Kidney (tissue), 14 donors: ENCODE data around the gene PRKCI. TPM values are rescaled to one million over a fixed set of nuclear protein-coding genes. Genes with fewer than 3 reads are reported as not detected.
"Not testable (repeated sequence)": the region's sequence is repeated elsewhere in the genome, so short reads cannot be mapped to it uniquely, and the experiment has no call there.

ENCODE experiments used
- DNase-seq, 5 donors: peaks; one replicate each; pipeline ENCODE4 v3.0.0-alpha.2; 2013 to 2020
- FAIRE-seq: peaks from 2 replicates; lab custom pipeline; 2012; peaks lifted over from hg19 to GRCh38; lab: Jason Lieb, UNC
- H3K27ac ChIP-seq, 2 donors: one replicate each; pipeline ENCODE4 v1.7.0; 2013; ENCODE audit warnings: low read depth in 2 of 2, low read length in 2 of 2, inconsistent platforms in 1 of 2
- H3K27me3 ChIP-seq: one replicate; pipeline ENCODE4 v1.7.1; 2013; ENCODE audit warnings: low read length, inconsistent platforms; ENCODE audit not compliant: control insufficient read depth, insufficient read depth
- H3K36me3 ChIP-seq, 3 donors: one replicate each; pipeline versions ENCODE4 v1.7.0 to v1.7.1; 2013; ENCODE audit warnings: low read length in 3 of 3, control low read depth in 1 of 3, inconsistent platforms in 1 of 3; ENCODE audit not compliant: insufficient read depth in 3 of 3, control insufficient read depth in 2 of 3
- H3K4me1 ChIP-seq, 3 donors: one replicate each; pipeline versions ENCODE4 v1.7.0 to v1.7.1; 2013; ENCODE audit warnings: low read length in 3 of 3, inconsistent platforms in 1 of 3, low read depth in 1 of 3; ENCODE audit not compliant: control insufficient read depth in 2 of 3, insufficient read depth in 2 of 3
- H3K4me3 ChIP-seq, 3 donors: one replicate each; pipeline versions ENCODE4 v1.7.0 to v1.8.1; 2013; ENCODE audit warnings: low read length in 3 of 3, control low read depth in 1 of 3, inconsistent platforms in 1 of 3
- H3K9ac ChIP-seq, 3 donors: one replicate each; pipeline versions ENCODE4 v1.7.0 to v1.7.1; 2013; ENCODE audit warnings: low read length in 3 of 3, control low read depth in 1 of 3, inconsistent platforms in 1 of 3
- H3K9me3 ChIP-seq, 3 donors: one replicate each; pipeline versions ENCODE4 v1.7.0 to v1.7.1; 2013; ENCODE audit warnings: low read length in 3 of 3, control low read depth in 1 of 3, inconsistent platforms in 1 of 3; ENCODE audit not compliant: control insufficient read depth in 2 of 3, insufficient read depth in 1 of 3
- intact Hi-C: fragments of 100-400 bp; cut with DNase I; formaldehyde crosslinking; loops from one replicate; pipeline ENCODE4 v1.11.1; 2022
- polyA plus RNA-seq: library from polyadenylated mRNA; stranded (reverse); fragments of 350-450 nt; fragmentation: Illumina TruSeq; extraction: RNeasy Lipid Tissue Mini Kit (QIAGEN cat#74804); gene quantifications from one replicate; pipeline ENCODE4 v1.2.3, GENCODE V29; 2014; ENCODE audit warnings: low read depth, low replicate concordance; ENCODE audit not compliant: insufficient read depth
- total RNA-seq: library from RNA; stranded (reverse); fragmentation: NEBNext Ultra II Directional; extraction: Animal tissue kit (Norgen Biotek cat#: 25700); gene quantifications from one replicate; pipeline ENCODE4 v1.2.1, GENCODE V29; 2021
- TF ChIP-seq, protein P1 (sequence below): IDR thresholded peaks from 3 replicates; pipeline ENCODE4 v1.5.1; 2012; ENCODE audit warnings: mild to moderate bottlenecking, moderate library complexity, borderline replicate concordance; ENCODE audit not compliant: insufficient read depth; ENCODE audit errors: extremely low read depth
- donor health status: control.
- donor health status: control.
- donor health status: control.
- donor health status: control.
- donor health status: control.
- donor health status: DM: yes; HTN: yes; CAD: no.
- donor health status: Normal renal cell carcinoma (clear cell type).

Gene PRKCI
- total and polyA plus RNA-seq, 2 donors from 2014 or later, result 12.6 to 41.5 TPM

DNA sequence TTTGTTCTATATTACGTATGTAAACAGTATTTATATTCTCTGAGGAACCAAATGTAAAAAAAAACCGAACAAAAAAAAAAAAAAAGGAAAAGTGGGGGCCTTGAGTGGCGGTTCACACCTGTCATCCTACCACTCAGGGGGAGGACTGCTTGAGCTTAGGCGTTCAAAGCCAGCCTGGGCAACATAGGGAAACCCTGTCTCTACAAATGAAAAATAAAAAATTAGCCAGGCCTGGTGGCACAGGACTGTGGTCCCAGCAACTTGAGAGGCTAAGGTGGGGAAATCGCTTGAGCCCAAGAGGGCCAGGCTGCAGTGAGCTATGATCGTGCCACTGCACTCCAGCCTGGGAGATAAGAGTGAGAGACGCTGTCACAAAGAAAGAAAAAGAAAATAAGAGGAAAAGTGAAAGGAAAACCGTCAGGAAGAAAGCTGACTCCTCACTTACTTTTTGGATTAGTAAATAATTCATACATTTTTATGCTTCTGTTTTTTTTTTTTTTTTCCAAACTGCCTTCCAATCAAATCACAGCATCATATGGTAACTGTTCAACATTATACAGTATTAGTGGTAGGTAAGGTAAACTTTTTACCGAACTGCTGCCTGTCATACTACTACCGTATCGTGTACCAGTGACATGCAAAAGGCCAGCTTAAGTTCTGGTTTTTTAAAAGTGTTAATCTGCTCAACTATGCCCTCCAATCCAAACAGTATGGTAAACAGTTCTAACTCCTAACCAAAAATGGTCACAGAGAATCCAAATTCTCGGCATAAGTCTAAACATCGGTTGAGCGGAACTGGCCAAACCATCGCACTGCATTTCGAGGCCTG is 41.9 kb upstream of the PRKCI start:
- peaks cover 0 to 13% (median 4%) of the 10 kb centered on the region in 3 donors for H3K4me1 ChIP-seq
- H3K27me3 ChIP-seq, result no peaks in the 10 kb centered on the region
- DNase-seq (peak in 2 of 5 donors; percentile 34 to 53), FAIRE-seq (no peak)
- peak overlapping the region; percentile 95 to 98 for H3K27ac ChIP-seq
- H3K9me3 ChIP-seq, result no peaks in the 10 kb centered on the region
- TF ChIP-seq, protein P1, sequence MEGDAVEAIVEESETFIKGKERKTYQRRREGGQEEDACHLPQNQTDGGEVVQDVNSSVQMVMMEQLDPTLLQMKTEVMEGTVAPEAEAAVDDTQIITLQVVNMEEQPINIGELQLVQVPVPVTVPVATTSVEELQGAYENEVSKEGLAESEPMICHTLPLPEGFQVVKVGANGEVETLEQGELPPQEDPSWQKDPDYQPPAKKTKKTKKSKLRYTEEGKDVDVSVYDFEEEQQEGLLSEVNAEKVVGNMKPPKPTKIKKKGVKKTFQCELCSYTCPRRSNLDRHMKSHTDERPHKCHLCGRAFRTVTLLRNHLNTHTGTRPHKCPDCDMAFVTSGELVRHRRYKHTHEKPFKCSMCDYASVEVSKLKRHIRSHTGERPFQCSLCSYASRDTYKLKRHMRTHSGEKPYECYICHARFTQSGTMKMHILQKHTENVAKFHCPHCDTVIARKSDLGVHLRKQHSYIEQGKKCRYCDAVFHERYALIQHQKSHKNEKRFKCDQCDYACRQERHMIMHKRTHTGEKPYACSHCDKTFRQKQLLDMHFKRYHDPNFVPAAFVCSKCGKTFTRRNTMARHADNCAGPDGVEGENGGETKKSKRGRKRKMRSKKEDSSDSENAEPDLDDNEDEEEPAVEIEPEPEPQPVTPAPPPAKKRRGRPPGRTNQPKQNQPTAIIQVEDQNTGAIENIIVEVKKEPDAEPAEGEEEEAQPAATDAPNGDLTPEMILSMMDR, result no peak
- H3K9ac ChIP-seq, result peak overlapping the region; percentile 70 to 96 (median 71)
- peak overlapping the region; percentile 95 to 99 (median 96) for H3K4me3 ChIP-seq
- H3K36me3 ChIP-seq, result peaks cover 5 to 23% (median 6%) of the 10 kb centered on the region in 3 donors
- intact Hi-C loops, result no loop called here

DNA sequence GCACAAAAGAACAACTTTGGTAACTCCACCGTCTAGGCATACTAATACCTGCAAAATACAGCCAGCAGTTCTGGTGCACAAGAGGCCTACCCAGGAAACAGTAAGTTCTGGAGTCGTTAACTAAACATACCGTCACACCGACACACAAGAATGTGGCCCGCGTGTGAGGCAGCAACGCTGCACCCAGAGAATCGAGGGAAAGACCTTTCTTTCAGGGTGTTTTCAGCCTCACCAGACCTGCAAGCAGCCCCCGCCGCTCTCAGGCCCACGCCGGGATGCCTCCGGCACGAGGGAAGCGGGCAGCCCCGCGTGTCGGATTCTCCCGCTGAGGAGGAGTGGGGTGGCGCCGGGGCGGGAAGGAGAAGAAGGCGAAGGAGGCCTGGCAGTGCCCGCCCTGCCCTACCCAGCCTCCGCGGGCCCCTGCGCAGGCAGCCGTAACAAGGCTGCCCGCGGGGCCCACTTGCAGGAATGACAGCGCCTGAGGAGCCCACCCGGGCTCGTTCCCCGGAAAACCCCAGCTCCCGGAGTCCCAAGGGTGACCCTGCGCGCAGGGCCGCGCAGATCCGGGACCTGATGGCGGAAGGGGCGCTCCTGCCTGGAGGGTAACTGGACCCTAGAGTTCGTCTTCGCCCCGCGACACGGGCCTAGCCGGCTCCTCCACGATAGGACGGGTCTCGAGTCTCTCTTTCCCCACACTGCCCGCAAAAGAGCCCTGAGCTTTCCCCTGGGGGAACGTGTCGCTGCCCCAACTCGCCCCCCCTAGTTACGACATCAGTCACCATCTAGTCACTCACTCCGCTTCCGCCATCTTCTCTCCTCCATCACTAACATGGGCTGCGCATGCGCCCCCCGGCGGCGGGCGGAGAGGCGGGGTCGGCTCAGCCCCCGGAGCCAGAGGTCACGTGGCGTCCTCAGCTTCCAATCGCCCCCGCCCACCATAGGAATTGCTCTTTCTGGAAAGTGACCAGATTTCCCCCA is 41.0 kb upstream of the PRKCI start, which contains the start of gene PHC3:
PHC3 (minus strand) TSS at position 826 of the 978 bp plus-strand sequence; CDS start at position 808, 18 bp downstream.
- H3K9ac ChIP-seq, result peak within 1 kb of the TSS; percentile 70 to 96 (median 71)
- TF ChIP-seq, protein P1, result peak; percentile 21
- peaks cover 5 to 23% (median 6%) of the 10 kb centered on the region in 3 donors for H3K36me3 ChIP-seq
- H3K27me3 ChIP-seq, result no peaks in the 10 kb centered on the region
- H3K9me3 ChIP-seq, result no peaks in the 10 kb centered on the region
- peak within 1 kb of the TSS; percentile 95 to 99 (median 96) for H3K4me3 ChIP-seq
- H3K4me1 ChIP-seq, result peaks cover 0 to 13% (median 4%) of the 10 kb centered on the region in 3 donors
- DNase-seq (peak; percentile 95 to 98 (median 96)), FAIRE-seq (no peak)
- peak within 1 kb of the TSS; percentile 95 to 98 for H3K27ac ChIP-seq
- intact Hi-C loops, result no loop called here

DNA sequence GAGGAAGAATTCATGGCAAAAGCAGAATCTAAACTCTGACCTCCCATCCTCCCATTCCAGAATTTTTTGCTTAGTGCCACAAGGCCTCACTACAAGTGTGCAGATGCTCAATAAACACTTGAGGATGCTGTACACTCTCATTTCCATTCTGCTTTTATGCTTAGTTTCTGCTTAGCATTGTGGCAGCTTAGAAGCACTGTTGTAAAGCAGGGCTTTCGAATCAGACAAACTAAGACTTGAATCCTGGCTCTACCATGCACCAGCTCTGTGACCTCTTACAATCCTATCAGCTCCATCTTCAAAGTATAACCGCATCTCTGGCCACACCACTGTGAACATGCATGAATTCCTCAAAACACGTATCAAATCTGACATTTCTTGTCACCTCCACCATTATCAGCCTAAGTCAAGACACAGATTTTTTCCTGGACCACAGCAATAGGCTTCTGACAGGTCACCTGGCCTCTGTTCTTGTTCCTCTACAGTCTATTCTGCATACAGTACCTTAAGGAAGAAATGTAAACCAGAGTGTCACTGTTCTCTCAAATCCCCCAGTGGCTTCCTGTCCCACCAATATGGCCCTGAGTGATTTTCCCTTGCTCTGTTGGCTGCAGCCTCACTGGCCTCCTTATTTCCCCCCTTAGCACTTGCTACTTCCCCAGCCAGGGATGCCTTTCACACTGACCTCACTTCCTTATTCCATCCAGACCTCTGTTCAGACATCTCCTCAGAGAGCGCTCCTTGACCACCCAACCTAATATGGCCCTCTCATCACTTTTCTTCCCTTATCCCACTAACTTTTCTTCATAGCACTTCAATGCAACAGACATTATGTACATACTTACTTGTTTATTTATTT is 32.6 kb upstream of the PRKCI start:
- Histone ChIP-seq H3K4me1 (no peaks in the 10 kb centered on the region), H3K4me3 (peak overlapping the region in 1 of 3 donors; percentile 6), H3K27ac (no peak overlapping the region), H3K9me3 (no peaks in the 10 kb centered on the region), H3K9ac (no peak overlapping the region), H3K36me3 (no peaks in the 10 kb centered on the region), H3K27me3 (no peaks in the 10 kb centered on the region)
- FAIRE-seq, result no peak
- intact Hi-C loops, result no loop called here
- TF ChIP-seq, protein P1, result no peak
- no peak for DNase-seq

DNA sequence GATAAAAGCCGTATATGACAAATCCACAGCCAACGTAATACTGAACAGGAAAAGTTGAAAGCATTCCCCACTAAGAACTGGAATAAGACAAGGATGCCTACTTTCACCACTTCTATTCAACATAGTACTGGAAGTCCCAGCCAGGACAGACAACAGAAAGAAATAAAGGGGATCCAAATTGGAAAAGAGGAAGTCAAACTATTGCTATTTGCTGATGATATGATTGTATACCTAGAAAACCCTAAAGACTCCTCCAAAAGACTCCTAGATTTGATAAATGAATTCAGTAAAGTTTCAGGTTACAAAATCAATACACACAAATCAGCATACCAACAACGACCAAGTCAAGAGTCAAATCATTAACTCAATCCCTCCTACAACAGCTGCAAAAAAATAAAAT is 26.5 kb upstream of the PRKCI start:
- DNase-seq, FAIRE-seq, H3K4me1 ChIP-seq, H3K4me3 ChIP-seq, H3K36me3 ChIP-seq, H3K9me3 ChIP-seq, H3K27me3 ChIP-seq, intact Hi-C loops, H3K9ac ChIP-seq, H3K27ac ChIP-seq: not testable (repeated sequence)
